HepG2 (cell line): ENCODE measurements around the gene CHCHD6. TPM values are rescaled to one million over a fixed set of nuclear protein-coding genes. Genes with fewer than 3 reads are reported as not detected.

Experiments used
- ATAC-seq: fragments of 200-7000 bp; cut with Tn5 transposase; 3 replicates; pipeline ENCODE4 v1.9.1; 2020; ENCODE audit warnings: mild to moderate bottlenecking, moderate library complexity
- BruUV-seq: library from RNA; stranded (reverse); fragments of 400-500 nt; replicated peaks from 2 replicates; lab custom pipeline; 2021; lab: Mats Ljungman, UMichigan
- CTCF ChIA-PET: fragments of 300-600 bp; formaldehyde crosslinking; extraction: SDS; loops from one replicate; lab custom pipeline; 2021; ENCODE audit warnings: low total read pairs, inconsistent platforms, low intra/inter-chr PET ratio; lab: Yijun Ruan, JAX
- POLR2A ChIA-PET: fragments of 350-600 bp; sonication (Branson Sonifier 250); formaldehyde crosslinking; loops from one replicate; lab custom pipeline; 2020; ENCODE audit warnings: antibody characterized with exemption, inconsistent platforms; lab: Yijun Ruan, JAX
- DNase-seq: peaks from one replicate; pipeline ENCODE4 v3.0.0-alpha.2; 2015; ENCODE audit warnings: low spot score
- FAIRE-seq: peaks from 3 replicates; lab custom pipeline; 2011; peaks lifted over from hg19 to GRCh38; lab: Jason Lieb, UNC
- H2AFZ ChIP-seq: one replicate; pipeline ENCODE4 v1.6.1; 2011; ENCODE audit warnings: low read length, inconsistent platforms
- H3K27ac ChIP-seq: fragments of 300-600 bp; 3 replicates; pipeline ENCODE4 v1.8.0; 2011; ENCODE audit warnings: mixed run types, mild to moderate bottlenecking, mixed read lengths, low read length, inconsistent platforms; ENCODE audit not compliant: insufficient read depth; ENCODE audit errors: extremely low read length
- H3K27me3 ChIP-seq, 2 experiments: fragments of 200-600 bp in 1 of 2; 2 replicates in 1 of 2; 3 replicates in 1 of 2; pipeline versions ENCODE4 v1.6.0 to v1.8.0; 2011; ENCODE audit warnings: low read length in 2 of 2, mild to moderate bottlenecking in 2 of 2, moderate library complexity in 2 of 2, inconsistent platforms in 1 of 2; ENCODE audit not compliant: insufficient read depth in 2 of 2, control insufficient read depth in 1 of 2
- H3K36me3 ChIP-seq, 2 experiments: fragments of 200-600 bp in 1 of 2; replicated peaks in 1 of 2; 2 replicates in 1 of 2; 3 replicates in 1 of 2; pipeline versions ENCODE4 v1.5.1 to v1.8.0; 2011; ENCODE audit warnings: low read length in 2 of 2, inconsistent platforms in 1 of 2; ENCODE audit not compliant: insufficient read depth in 2 of 2, control insufficient read depth in 1 of 2
- H3K4me1 ChIP-seq: 2 replicates; pipeline ENCODE4 v1.5.1; 2012; ENCODE audit warnings: low read length, inconsistent platforms; ENCODE audit not compliant: insufficient read depth
- H3K4me2 ChIP-seq: 2 replicates; pipeline ENCODE4 v1.6.0; 2011; ENCODE audit warnings: low read depth, low read length, inconsistent platforms
- H3K4me3 ChIP-seq, 3 experiments: fragments of 200-600 bp in 1 of 3; sonication (generic), shearing (Covaris generic) in 1 of 3; replicated peaks in 1 of 3; 2 replicates each; pipeline ENCODE4 v1.5.1; 2011 to 2016; ENCODE audit warnings: low read length in 3 of 3, inconsistent platforms in 2 of 3, low read depth in 2 of 3, mild to moderate bottlenecking in 2 of 3, control low read depth in 1 of 3, mixed read lengths in 1 of 3; ENCODE audit not compliant: insufficient read depth in 1 of 3
- H3K79me2 ChIP-seq: one replicate; pipeline ENCODE4 v1.6.1; 2011; ENCODE audit warnings: low read length, inconsistent platforms; ENCODE audit not compliant: insufficient read depth
- H3K9ac ChIP-seq: 2 replicates; pipeline ENCODE4 v1.6.0; 2011; ENCODE audit warnings: mild to moderate bottlenecking, low read depth, low read length, inconsistent platforms; ENCODE audit not compliant: insufficient read depth
- H3K9me3 ChIP-seq: 2 replicates; pipeline ENCODE4 v1.5.1; 2012; ENCODE audit warnings: mild to moderate bottlenecking, low read length
- H4K20me1 ChIP-seq: 2 replicates; pipeline ENCODE4 v1.6.0; 2011; ENCODE audit warnings: inconsistent platforms, mild to moderate bottlenecking, low read length, moderate library complexity; ENCODE audit not compliant: insufficient read depth
- ATF5 ChIP-seq: sonication (generic); formaldehyde crosslinking; IDR thresholded peaks from 2 replicates; pipeline ENCODE4 v1.4.0; 2020; ENCODE audit warnings: mild to moderate bottlenecking, low read depth, missing genetic modification reagents
- HOXA3 ChIP-seq: sonication (generic); formaldehyde crosslinking; IDR thresholded peaks from 2 replicates; pipeline ENCODE4 v1.5.0; 2020; ENCODE audit warnings: missing genetic modification reagents
- SIN3A ChIP-seq: IDR thresholded peaks from 2 replicates; pipeline ENCODE4 v1.6.1; 2011; ENCODE audit warnings: low read depth, mild to moderate bottlenecking, control low read depth, low read length, borderline replicate concordance
- SIX1 ChIP-seq: sonication (generic); formaldehyde crosslinking; IDR thresholded peaks from 2 replicates; pipeline ENCODE4 v1.4.0; 2020; ENCODE audit warnings: missing genetic modification reagents, borderline replicate concordance
- ZBTB42 ChIP-seq: sonication (generic); formaldehyde crosslinking; IDR thresholded peaks from 2 replicates; pipeline ENCODE4 v1.5.0; 2020; ENCODE audit warnings: mild to moderate bottlenecking, missing genetic modification reagents
- ZC3H4 ChIP-seq: sonication (generic); formaldehyde crosslinking; IDR thresholded peaks from 2 replicates; pipeline ENCODE4 v1.4.0; 2020; ENCODE audit warnings: missing genetic modification reagents, borderline replicate concordance
- ZMAT3 ChIP-seq: sonication (generic); formaldehyde crosslinking; conservative IDR thresholded peaks from 2 replicates; pipeline ENCODE4 v1.7.0; 2021; ENCODE audit warnings: missing genetic modification reagents
- ZNF367 ChIP-seq: sonication (generic); formaldehyde crosslinking; IDR thresholded peaks from 2 replicates; pipeline ENCODE4 v1.4.0; 2020; ENCODE audit warnings: missing genetic modification reagents, borderline replicate concordance
- ZNF432 ChIP-seq: sonication (generic); formaldehyde crosslinking; IDR thresholded peaks from 2 replicates; pipeline ENCODE4 v1.5.0; 2020; ENCODE audit warnings: missing genetic modification reagents, mild to moderate bottlenecking, borderline replicate concordance
- ZNF772 ChIP-seq: sonication (generic); formaldehyde crosslinking; IDR thresholded peaks from 2 replicates; pipeline ENCODE4 v1.5.0; 2020; ENCODE audit warnings: mild to moderate bottlenecking, missing genetic modification reagents
- ZNF780A ChIP-seq: sonication (generic); formaldehyde crosslinking; IDR thresholded peaks from 2 replicates; pipeline ENCODE4 v1.8.0; 2022; ENCODE audit warnings: mild to moderate bottlenecking, missing genetic modification reagents, moderate library complexity
- WGBS: methylation state at CpG from one replicate; pipeline ENCODE4 v1.1.6; 2017; ENCODE audit warnings: low lambda C conversion rate; 5-methylcytosine and 5-hydroxymethylcytosine counted together
- in situ Hi-C: cut with HindIII; loops from 2 replicates; pipeline ENCODE4 v1.10.0; 2017; ENCODE audit warnings: low pct_unique_long_range_greater_than_20kb; ENCODE audit not compliant: extremely low pct_ligation_motif_present
- intact Hi-C: fragments of 100-400 bp; cut with micrococcal nuclease; formaldehyde crosslinking; loops from one replicate; pipeline ENCODE4 v1.10.0; 2022; ENCODE audit not compliant: unreplicated experiment
- polyA plus RNA-seq, 8 experiments: library from polyadenylated mRNA; depleted of rRNA in 3 of 8; stranded (reverse) in 7 of 8; unstranded in 1 of 8; fragments of >200 nt; fragmentation: Illumina TruSeq in 4 of 8; extraction: Trizol in 4 of 8; gene quantifications; 2 replicates each; pipeline versions ENCODE4 v1.2.1 to v1.2.3, GENCODE V29; 2011 to 2016; ENCODE audit warnings: low read depth in 4 of 8, missing spikeins in 1 of 8, mixed read lengths in 1 of 8; ENCODE audit not compliant: insufficient read depth in 1 of 8
- total RNA-seq, 5 experiments: library from RNA; depleted of rRNA; stranded (reverse); fragments of >200 nt; fragmentation: Illumina TruSeq; extraction: Trizol; gene quantifications; 2 replicates each; pipeline ENCODE4 v1.2.3, GENCODE V29; 2016; ENCODE audit warnings: low read depth in 1 of 5

CHCHD6 gene
- total and polyA plus RNA-seq, 2 of the 13 experiments (the other 11 are each of a cell fraction or from before 2014, with no cell fraction given), result 20.3 to 20.8 TPM

GRCh38 chr3:126928921-126929474 is 225.0 kb downstream of the CHCHD6 start:
- H3K27ac ChIP-seq, result no peak overlapping the region
- DNase-seq, result no peak
- no peak for ATAC-seq
- no peak overlapping the region for H3K4me2 ChIP-seq
- 94% methylated on average over 3 of the region's 3 CpGs for WGBS
- H3K36me3 ChIP-seq, result peaks cover 0 to 1% of the 10 kb centered on the region in 2 experiments; a peak in 1 of 5 replicates
- no peak overlapping the region for H2AFZ ChIP-seq
- H3K27me3 ChIP-seq, result no peaks in the 10 kb centered on the region
- H4K20me1 ChIP-seq, result no peaks in the 10 kb centered on the region
- H3K4me1 ChIP-seq, result no peaks in the 10 kb centered on the region
- H3K9ac ChIP-seq, result no peak overlapping the region
- no peak for FAIRE-seq
- no TSS peak for BruUV-seq
- H3K79me2 ChIP-seq, result no peaks in the 10 kb centered on the region
- no peak overlapping the region for H3K4me3 ChIP-seq
- no peaks in the 10 kb centered on the region for H3K9me3 ChIP-seq
- intact Hi-C loops (no loop called here), in situ Hi-C loops (no loop called here)
- POLR2A ChIA-PET, result no interaction called here
- TF ChIP-seq ZNF780A (CRISPR knock-in tag) (no peak), ZMAT3 (no peak)
- TF ChIP-seq, all 625 proteins: peak for 0
- CTCF ChIA-PET, result no interaction called here

GRCh38 chr3:126930936-126931600 is 227.0 kb downstream of the CHCHD6 start:
- no peaks in the 10 kb centered on the region for H3K27me3 ChIP-seq
- no peaks in the 10 kb centered on the region for H3K4me1 ChIP-seq
- TF ChIP-seq HOXA3 (CRISPR knock-in tag), result no peak
- no peak for TF ChIP-seq ZNF772 (CRISPR knock-in tag)
- TF ChIP-seq ZBTB42 (CRISPR knock-in tag), result no peak
- TF ChIP-seq ATF5 (CRISPR knock-in tag), result no peak
- no peak for TF ChIP-seq SIX1 (CRISPR knock-in tag)
- no peak for TF ChIP-seq SIN3A
- no peak for TF ChIP-seq ZC3H4 (CRISPR knock-in tag)
- TF ChIP-seq ZNF367, result no peak
- TF ChIP-seq ZNF432 (CRISPR knock-in tag), result no peak
- TF ChIP-seq, all 625 proteins: peak for 0
- H4K20me1 ChIP-seq, result no peaks in the 10 kb centered on the region
- H3K9me3 ChIP-seq, result no peaks in the 10 kb centered on the region
- H2AFZ ChIP-seq, result no peak overlapping the region
- in situ Hi-C loops (no loop called here), intact Hi-C loops (no loop called here)
- H3K79me2 ChIP-seq, result no peaks in the 10 kb centered on the region
- ATAC-seq (no peak), DNase-seq (no peak), FAIRE-seq (no peak)
- H3K9ac ChIP-seq, result no peak overlapping the region
- POLR2A ChIA-PET, result no interaction called here
- H3K4me3 ChIP-seq, result no peak overlapping the region
- H3K4me2 ChIP-seq, result no peak overlapping the region
- WGBS, result 97% methylated on average over 8 of the region's 15 CpGs
- CTCF ChIA-PET, result no interaction called here
- H3K36me3 ChIP-seq, result peaks cover 0 to 1% of the 10 kb centered on the region in 2 experiments; a peak in 1 of 5 replicates
- H3K27ac ChIP-seq, result no peak overlapping the region
- no TSS peak for BruUV-seq
